NT2/D1 (cell line): ENCODE results near the gene NPR2.

Experiments used
- SUZ12 ChIP-seq: IDR thresholded peaks from 2 replicates; pipeline ENCODE4 v1.6.1; 2011; ENCODE audit not compliant: insufficient read length, insufficient read depth; ENCODE audit errors: extremely low read depth
- YY1 ChIP-seq: IDR thresholded peaks from 2 replicates; pipeline ENCODE4 v1.6.1; 2011; ENCODE audit not compliant: insufficient read length, insufficient read depth

GRCh38 chr9:35800530-35800929, 9.1 kb downstream of the NPR2 start:
- TF ChIP-seq SUZ12: no peak
- no peak for TF ChIP-seq YY1
